HepG2 (cell line): ENCODE data around the gene RABEP2. TPM values are rescaled to one million over a fixed set of nuclear protein-coding genes. Genes with fewer than 3 reads are reported as not detected.

Experiments used
- AHR ChIP-seq: IDR thresholded peaks from 2 replicates; pipeline ENCODE4 v1.6.1; 2018; ENCODE audit warnings: missing genetic modification reagents, missing compliant biosample characterization
- ASH2L ChIP-seq: fragments of 300-600, 200-600 bp; sonication (generic); IDR thresholded peaks from 2 replicates; pipeline ENCODE4 v1.7.0; 2017; ENCODE audit warnings: low read depth, mild to moderate bottlenecking, moderate library complexity, mixed read lengths, low read length; ENCODE audit not compliant: insufficient read length
- DMTF1 ChIP-seq: sonication (generic); formaldehyde crosslinking; IDR thresholded peaks from 2 replicates; pipeline ENCODE4 v1.4.0; 2020; ENCODE audit warnings: mild to moderate bottlenecking, missing genetic modification reagents
- EHMT2 ChIP-seq: fragments of 200-600 bp; sonication (generic); IDR thresholded peaks from 2 replicates; pipeline ENCODE4 v1.7.0; 2017; ENCODE audit warnings: antibody characterized with exemption, low read depth, low read length, borderline replicate concordance
- FOXA3 ChIP-seq: IDR thresholded peaks from 2 replicates; pipeline ENCODE4 v1.6.1; 2016; ENCODE audit warnings: missing genetic modification reagents, missing compliant biosample characterization
- GABPB1 ChIP-seq: IDR thresholded peaks from 2 replicates; pipeline ENCODE4 v1.6.1; 2016; ENCODE audit warnings: mild to moderate bottlenecking, missing genetic modification reagents, moderate library complexity, missing compliant biosample characterization
- KDM5A ChIP-seq: fragments of 200-600 bp; sonication (generic); IDR thresholded peaks from 2 replicates; pipeline ENCODE4 v1.7.0; 2018; ENCODE audit warnings: antibody characterized with exemption, mild to moderate bottlenecking, low read length, borderline replicate concordance
- KLF13 ChIP-seq: sonication (generic); formaldehyde crosslinking; IDR thresholded peaks from 2 replicates; pipeline ENCODE4 v1.4.0; 2020; ENCODE audit warnings: mild to moderate bottlenecking, missing genetic modification reagents
- NFIB ChIP-seq: sonication (generic); formaldehyde crosslinking; IDR thresholded peaks from 2 replicates; pipeline ENCODE4 v1.9.0; 2021; ENCODE audit warnings: missing genetic modification reagents, mild to moderate bottlenecking, borderline replicate concordance
- NFYB ChIP-seq: sonication (generic); formaldehyde crosslinking; IDR thresholded peaks from 2 replicates; pipeline ENCODE4 v1.4.0; 2020; ENCODE audit warnings: missing genetic modification reagents
- PAF1 ChIP-seq: IDR thresholded peaks from 2 replicates; pipeline ENCODE4 v1.6.1; 2016; ENCODE audit warnings: missing genetic modification reagents, missing compliant biosample characterization
- PCBP1 ChIP-seq: fragments of 200-400 bp; formaldehyde crosslinking; IDR thresholded peaks from 2 replicates; pipeline ENCODE4 v1.6.1; 2017; ENCODE audit warnings: mild to moderate bottlenecking, low read depth, low read length, borderline replicate concordance
- PHF20 ChIP-seq: sonication (generic); formaldehyde crosslinking; IDR thresholded peaks from 2 replicates; pipeline ENCODE4 v1.5.0; 2020; ENCODE audit warnings: mild to moderate bottlenecking, missing genetic modification reagents
- RNF219 ChIP-seq: sonication (generic); formaldehyde crosslinking; IDR thresholded peaks from 2 replicates; pipeline ENCODE4 v1.5.0; 2020; ENCODE audit warnings: mild to moderate bottlenecking, missing genetic modification reagents
- SP2 ChIP-seq: sonication (generic); formaldehyde crosslinking; IDR thresholded peaks from 2 replicates; pipeline ENCODE4 v1.5.1; 2020; ENCODE audit warnings: mild to moderate bottlenecking, missing genetic modification reagents
- THAP8 ChIP-seq: sonication (generic); formaldehyde crosslinking; IDR thresholded peaks from 2 replicates; pipeline ENCODE4 v1.5.1; 2020; ENCODE audit warnings: missing genetic modification reagents, mild to moderate bottlenecking, borderline replicate concordance
- TRAFD1 ChIP-seq: sonication (generic); formaldehyde crosslinking; IDR thresholded peaks from 2 replicates; pipeline ENCODE4 v1.5.1; 2020; ENCODE audit warnings: missing genetic modification reagents, mild to moderate bottlenecking, borderline replicate concordance
- ZBTB7A ChIP-seq: sonication (generic); formaldehyde crosslinking; IDR thresholded peaks from 2 replicates; pipeline ENCODE4 v1.8.0; 2022; ENCODE audit warnings: mild to moderate bottlenecking, missing genetic modification reagents
- ZMAT3 ChIP-seq: sonication (generic); formaldehyde crosslinking; conservative IDR thresholded peaks from 2 replicates; pipeline ENCODE4 v1.7.0; 2021; ENCODE audit warnings: missing genetic modification reagents
- ZNF124 ChIP-seq: sonication (generic); formaldehyde crosslinking; IDR thresholded peaks from 2 replicates; pipeline ENCODE4 v1.4.0; 2020; ENCODE audit warnings: missing genetic modification reagents
- ZNF546 ChIP-seq: sonication (generic); formaldehyde crosslinking; conservative IDR thresholded peaks from 2 replicates; pipeline ENCODE4 v1.8.1; 2023; ENCODE audit warnings: mild to moderate bottlenecking, missing genetic modification reagents
- ZNF720 ChIP-seq: sonication (generic); formaldehyde crosslinking; IDR thresholded peaks from 2 replicates; pipeline ENCODE4 v1.4.0; 2020; ENCODE audit warnings: missing genetic modification reagents
- polyA plus RNA-seq, 8 experiments: library from polyadenylated mRNA; depleted of rRNA in 3 of 8; stranded (reverse) in 7 of 8; unstranded in 1 of 8; fragments of >200 nt; fragmentation: Illumina TruSeq in 4 of 8; extraction: Trizol in 4 of 8; gene quantifications; 2 replicates each; pipeline versions ENCODE4 v1.2.1 to v1.2.3, GENCODE V29; 2011 to 2016; ENCODE audit warnings: low read depth in 4 of 8, missing spikeins in 1 of 8, mixed read lengths in 1 of 8; ENCODE audit not compliant: insufficient read depth in 1 of 8
- total RNA-seq, 5 experiments: library from RNA; depleted of rRNA; stranded (reverse); fragments of >200 nt; fragmentation: Illumina TruSeq; extraction: Trizol; gene quantifications; 2 replicates each; pipeline ENCODE4 v1.2.3, GENCODE V29; 2016; ENCODE audit warnings: low read depth in 1 of 5

The RABEP2 gene
- total and polyA plus RNA-seq, 2 of the 13 experiments (the other 11 are each of a cell fraction or from before 2014, with no cell fraction given), result 10.8 to 18.4 TPM

- TF ChIP-seq TRAFD1 (CRISPR knock-in tag), result 0 out of 2 replicates have a peak, but pooled peaks have one; percentile 52
- 0 out of 2 replicates have a peak, but pooled peaks have one; percentile 50 for TF ChIP-seq KLF13
- 0 out of 2 replicates have a peak, but pooled peaks have one; percentile 23 for TF ChIP-seq AHR
- TF ChIP-seq GABPB1 (CRISPR knock-in tag), result peak; percentile 80; the same call in 1 of the 2 replicates
- TF ChIP-seq PHF20 (CRISPR knock-in tag), result 0 out of 2 replicates have a peak, but pooled peaks have one; percentile 10
- TF ChIP-seq DMTF1, result no peak
- 0 out of 2 replicates have a peak, but pooled peaks have one; percentile 4 for TF ChIP-seq FOXA3
- TF ChIP-seq ZBTB7A (CRISPR knock-in tag), result peak; percentile 95
- no peak for TF ChIP-seq ZNF720 (CRISPR knock-in tag)
- peak; percentile 96 for TF ChIP-seq KDM5A
- 0 out of 2 replicates have a peak, but pooled peaks have one; percentile 11 for TF ChIP-seq ZNF124 (CRISPR knock-in tag)
- peak; percentile 2 for TF ChIP-seq ASH2L
- TF ChIP-seq PCBP1, result 0 out of 2 replicates have a peak, but pooled peaks have one; percentile 39
- TF ChIP-seq PAF1 (CRISPR knock-in tag), result no peak
- TF ChIP-seq ZMAT3 (CRISPR knock-in tag), result 0 out of 2 replicates have a peak, but pooled peaks have one; percentile 25
- TF ChIP-seq NFYB (CRISPR knock-in tag), result peak; percentile 2; the same call in 1 of the 2 replicates
- TF ChIP-seq THAP8 (CRISPR knock-in tag), result peak; percentile 24; the same call in 1 of the 2 replicates
- 0 out of 2 replicates have a peak, but pooled peaks have one; percentile 22 for TF ChIP-seq SP2 (CRISPR knock-in tag)
- TF ChIP-seq EHMT2, result no peak
- no peak for TF ChIP-seq NFIB (CRISPR knock-in tag)
- TF ChIP-seq RNF219 (CRISPR knock-in tag), result 0 out of 2 replicates have a peak, but pooled peaks have one; percentile 60
- 0 out of 2 replicates have a peak, but pooled peaks have one; percentile 64 for TF ChIP-seq ZNF546 (CRISPR knock-in tag)
Measured at GRCh38 chr16:28863929-28864793, 60.9 kb downstream of the RABEP2 start (continued).
